GM21367 (cell line): Measurements from ENCODE around the gene PHF12.
"Not testable (repeated sequence)": the region's sequence is repeated elsewhere in the genome, so short reads cannot be mapped to it uniquely, and the experiment has no call there.

ENCODE experiments used
- ATAC-seq: cut with Tn5 transposase; IDR thresholded peaks from one replicate; pipeline ENCODE4 v1.9.1; 2021; ENCODE audit not compliant: unreplicated experiment

PHF12 gene

GRCh38 chr17:28935744-28936460 is 15.4 kb downstream of the PHF12 start:
- no peak for ATAC-seq

GRCh38 chr17:28934508-28934907 is 16.8 kb downstream of the PHF12 start:
- not testable (repeated sequence) for ATAC-seq

- no peak for ATAC-seq
Observed at GRCh38 chr17:28929787-28930186, 21.5 kb downstream of the PHF12 start.

GRCh38 chr17:28928061-28928460 is 23.3 kb downstream of the PHF12 start:
- ATAC-seq, result no peak

- ATAC-seq, result no peak
Observed at GRCh38 chr17:28926786-28927185, 24.5 kb downstream of the PHF12 start.

GRCh38 chr17:28926366-28926765 is 25.0 kb downstream of the PHF12 start:
- no peak for ATAC-seq

- no peak for ATAC-seq
Observed at GRCh38 chr17:28925912-28926365, 25.4 kb downstream of the PHF12 start.

- ATAC-seq, result no peak
Observed at GRCh38 chr17:28920201-28920600, 31.1 kb downstream of the PHF12 start.

GRCh38 chr17:28918295-28918694 is 33.0 kb downstream of the PHF12 start:
- ATAC-seq, result no peak

GRCh38 chr17:28917465-28917864 is 33.9 kb downstream of the PHF12 start:
- no peak for ATAC-seq

GRCh38 chr17:28917029-28917428 is 34.3 kb downstream of the PHF12 start:
- no peak for ATAC-seq

- ATAC-seq, result no peak
Observed at GRCh38 chr17:28916302-28916934, 34.9 kb downstream of the PHF12 start.

GRCh38 chr17:28912938-28913333 is 38.4 kb downstream of the PHF12 start:
- no peak for ATAC-seq

GRCh38 chr17:28912281-28912937 is 38.9 kb downstream of the PHF12 start:
- no peak for ATAC-seq

- ATAC-seq, result no peak
Observed at GRCh38 chr17:28911411-28912045, 39.8 kb downstream of the PHF12 start.

GRCh38 chr17:28910534-28910933 is 40.8 kb downstream of the PHF12 start:
- ATAC-seq, result no peak

GRCh38 chr17:28908640-28909167 is 42.6 kb downstream of the PHF12 start:
- no peak for ATAC-seq

GRCh38 chr17:28907709-28908475 is 43.4 kb downstream of the PHF12 start:
- ATAC-seq, result no peak

- ATAC-seq, result no peak
Observed at GRCh38 chr17:28906706-28907438, 44.4 kb downstream of the PHF12 start.

GRCh38 chr17:28906276-28906675 is 45.0 kb downstream of the PHF12 start:
- no peak for ATAC-seq
